ENCODE results near the gene EVA1C.
"Not testable (repeated sequence)": the region's sequence is repeated elsewhere in the genome, so short reads cannot be mapped to it uniquely, and the experiment has no call there.

The EVA1C gene

GRCh38 chr21:32426066-32426465 lies 13.6 kb downstream of the EVA1C start:
- no peak for DNase-seq

GRCh38 chr21:32426592-32427051 lies 14.1 kb downstream of the EVA1C start:
- no peak for DNase-seq

- DNase-seq = no peak
These were observed 15.6 kb downstream of the EVA1C start for GRCh38 chr21:32427958-32428623.

GRCh38 chr21:32432982-32433660 lies 20.6 kb downstream of the EVA1C start:
- DNase-seq = not testable (repeated sequence)

GRCh38 chr21:32437729-32438128 lies 25.2 kb downstream of the EVA1C start:
- DNase-seq = no peak

GRCh38 chr21:32442566-32443318 lies 30.2 kb downstream of the EVA1C start:
- DNase-seq = no peak

- DNase-seq = no peak
These were observed 32.6 kb downstream of the EVA1C start for GRCh38 chr21:32445101-32445500.

GRCh38 chr21:32446440-32446839 lies 33.9 kb downstream of the EVA1C start:
- not testable (repeated sequence) for DNase-seq

GRCh38 chr21:32447224-32447623 lies 34.7 kb downstream of the EVA1C start:
- no peak for DNase-seq

GRCh38 chr21:32448803-32449594 lies 36.5 kb downstream of the EVA1C start:
- DNase-seq = no peak

GRCh38 chr21:32450881-32451701 lies 38.6 kb downstream of the EVA1C start:
- not testable (repeated sequence) for DNase-seq

- not testable (repeated sequence) for DNase-seq
These were observed 39.7 kb downstream of the EVA1C start for GRCh38 chr21:32452191-32452590.

- no peak for DNase-seq
These were observed 40.1 kb downstream of the EVA1C start for GRCh38 chr21:32452641-32453040.

GRCh38 chr21:32455548-32455947 lies 43.0 kb downstream of the EVA1C start:
- no peak for DNase-seq

- DNase-seq = no peak
These were observed 44.0 kb downstream of the EVA1C start for GRCh38 chr21:32456497-32456918.

- DNase-seq = no peak
These were observed 44.9 kb downstream of the EVA1C start for GRCh38 chr21:32457360-32457840.

GRCh38 chr21:32457962-32458361 lies 45.5 kb downstream of the EVA1C start:
- no peak for DNase-seq

GRCh38 chr21:32459972-32460371 lies 47.5 kb downstream of the EVA1C start:
- no peak for DNase-seq

GRCh38 chr21:32461503-32461902 lies 49.0 kb downstream of the EVA1C start:
- DNase-seq = no peak

GRCh38 chr21:32462564-32462963 lies 50.1 kb downstream of the EVA1C start:
- DNase-seq = not testable (repeated sequence)

- DNase-seq = no peak
These were observed 50.9 kb downstream of the EVA1C start for GRCh38 chr21:32463367-32463766.

- no peak for DNase-seq
These were observed 51.4 kb downstream of the EVA1C start for GRCh38 chr21:32463889-32464300.
